GM18873 (cell line): Measurements from ENCODE around the gene HOXC4.
"Not testable (repeated sequence)": the region's sequence is repeated elsewhere in the genome, so short reads cannot be mapped to it uniquely, and the experiment has no call there.

ENCODE experiments used
- ATAC-seq: cut with Tn5 transposase; IDR thresholded peaks from one replicate; pipeline ENCODE4 v1.9.1; 2021; ENCODE audit warnings: mild to moderate bottlenecking, moderate library complexity, moderate number of reproducible peaks; ENCODE audit not compliant: unreplicated experiment, low FRiP score

HOXC4 gene

GRCh38 chr12:54053003-54053750 lies 458 bp upstream of the HOXC4 start:
- ATAC-seq = no peak

- ATAC-seq = no peak
Observed at GRCh38 chr12:54054742-54055194, 1.1 kb downstream of the HOXC4 start.

GRCh38 chr12:54055552-54055951 lies 1.9 kb downstream of the HOXC4 start:
- no peak for ATAC-seq

GRCh38 chr12:54056110-54056509 lies 2.5 kb downstream of the HOXC4 start:
- no peak for ATAC-seq

GRCh38 chr12:54058128-54058768 lies 4.6 kb downstream of the HOXC4 start:
- no peak for ATAC-seq

- ATAC-seq = no peak
Observed at GRCh38 chr12:54059668-54060067, 6.0 kb downstream of the HOXC4 start.

- no peak for ATAC-seq
Observed at GRCh38 chr12:54060174-54060974, 6.7 kb downstream of the HOXC4 start.

GRCh38 chr12:54060975-54061778 lies 7.5 kb downstream of the HOXC4 start:
- ATAC-seq = no peak

GRCh38 chr12:54065677-54066076 lies 12.0 kb downstream of the HOXC4 start:
- ATAC-seq = no peak

- no peak for ATAC-seq
Observed at GRCh38 chr12:54066408-54066807, 12.8 kb downstream of the HOXC4 start.

GRCh38 chr12:54068418-54069070 lies 14.9 kb downstream of the HOXC4 start:
- no peak for ATAC-seq

- no peak for ATAC-seq
Observed at GRCh38 chr12:54071942-54072341, 18.3 kb downstream of the HOXC4 start.

- no peak for ATAC-seq
Observed at GRCh38 chr12:54074308-54074707, 20.7 kb downstream of the HOXC4 start.

- no peak for ATAC-seq
Observed at GRCh38 chr12:54075409-54075808, 21.8 kb downstream of the HOXC4 start.

GRCh38 chr12:54075974-54076373 lies 22.3 kb downstream of the HOXC4 start:
- no peak for ATAC-seq

- ATAC-seq = not testable (repeated sequence)
Observed at GRCh38 chr12:54077843-54078242, 24.2 kb downstream of the HOXC4 start.

- not testable (repeated sequence) for ATAC-seq
Observed at GRCh38 chr12:54079115-54079514, 25.5 kb downstream of the HOXC4 start.

- not testable (repeated sequence) for ATAC-seq
Observed at GRCh38 chr12:54080008-54080924, 26.6 kb downstream of the HOXC4 start.

- ATAC-seq = not testable (repeated sequence)
Observed at GRCh38 chr12:54081053-54081514, 27.4 kb downstream of the HOXC4 start.
